GM12891 (cell line): ENCODE data around the gene NUDT14.

Source experiments
- DNase-seq: peaks from one replicate; pipeline ENCODE4 v3.0.0; 2011; ENCODE audit warnings: low spot score; ENCODE audit not compliant: insufficient read length
- FAIRE-seq: peaks from 2 replicates; lab custom pipeline; 2011; peaks lifted over from hg19 to GRCh38; lab: Jason Lieb, UNC
- PAX5 ChIP-seq: IDR thresholded peaks from 2 replicates; pipeline ENCODE4 v1.6.1; 2011; ENCODE audit warnings: low read length, moderate library complexity, mild to moderate bottlenecking; ENCODE audit not compliant: insufficient read depth, severe bottlenecking
- POLR2A ChIP-seq: IDR thresholded peaks from 2 replicates; pipeline ENCODE4 v1.6.1; 2011; ENCODE audit warnings: low read depth, low read length, control low read depth
- POLR2AphosphoS5 ChIP-seq: IDR thresholded peaks from 2 replicates; pipeline ENCODE4 v1.6.1; 2011; ENCODE audit warnings: low read depth, low read length, control low read depth
- POU2F2 ChIP-seq: IDR thresholded peaks from 2 replicates; pipeline ENCODE4 v1.6.1; 2011; ENCODE audit warnings: low read depth, mild to moderate bottlenecking, control low read depth, low read length, moderate library complexity
- SPI1 ChIP-seq: IDR thresholded peaks from 2 replicates; pipeline ENCODE4 v1.6.1; 2011; ENCODE audit warnings: low read depth, low read length, control low read depth
- TAF1 ChIP-seq: IDR thresholded peaks from 2 replicates; pipeline ENCODE4 v1.6.1; 2011; ENCODE audit warnings: low read depth, low read length, control low read depth

NUDT14 gene

GRCh38 chr14:105144026-105144665, 37.0 kb downstream of the NUDT14 start:
- FAIRE-seq (no peak), DNase-seq (no peak)
- TF ChIP-seq SPI1: no peak

DNA sequence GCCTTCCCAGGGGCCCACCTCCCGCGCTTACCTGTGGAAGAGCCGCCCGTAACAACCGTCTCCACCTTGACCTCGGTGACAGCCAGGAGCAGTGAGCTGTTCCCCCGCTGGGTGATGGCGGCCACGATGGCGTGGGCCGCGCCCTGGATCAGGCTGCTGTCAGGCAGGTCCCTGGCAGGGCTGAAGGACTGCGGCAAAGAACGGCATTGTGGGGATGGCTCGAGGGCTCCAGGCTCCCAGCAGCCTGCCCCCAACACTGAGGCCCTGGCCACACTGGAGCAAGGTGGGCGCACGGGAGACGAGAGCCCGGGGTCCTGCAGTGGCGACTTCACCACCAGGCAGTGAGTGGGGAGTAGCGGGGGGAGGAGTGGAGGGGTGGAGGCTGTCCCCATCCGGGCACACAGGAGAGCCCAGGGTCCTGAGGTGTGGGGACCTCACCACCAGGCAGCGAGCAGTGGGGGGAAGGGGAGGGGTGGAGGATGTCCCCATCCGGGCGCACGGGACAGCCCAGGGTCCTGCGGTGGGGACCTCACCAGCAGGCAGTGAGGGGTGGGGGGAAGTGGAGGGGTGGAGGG, 37.6 kb downstream of the NUDT14 start:
- TF ChIP-seq TAF1 (no peak), PAX5 (no peak), POU2F2 (no peak), POLR2A (no peak), POLR2AphosphoS5 (no peak), SPI1 (no peak)
- no peak for FAIRE-seq
- peak; percentile 21 for DNase-seq

DNA sequence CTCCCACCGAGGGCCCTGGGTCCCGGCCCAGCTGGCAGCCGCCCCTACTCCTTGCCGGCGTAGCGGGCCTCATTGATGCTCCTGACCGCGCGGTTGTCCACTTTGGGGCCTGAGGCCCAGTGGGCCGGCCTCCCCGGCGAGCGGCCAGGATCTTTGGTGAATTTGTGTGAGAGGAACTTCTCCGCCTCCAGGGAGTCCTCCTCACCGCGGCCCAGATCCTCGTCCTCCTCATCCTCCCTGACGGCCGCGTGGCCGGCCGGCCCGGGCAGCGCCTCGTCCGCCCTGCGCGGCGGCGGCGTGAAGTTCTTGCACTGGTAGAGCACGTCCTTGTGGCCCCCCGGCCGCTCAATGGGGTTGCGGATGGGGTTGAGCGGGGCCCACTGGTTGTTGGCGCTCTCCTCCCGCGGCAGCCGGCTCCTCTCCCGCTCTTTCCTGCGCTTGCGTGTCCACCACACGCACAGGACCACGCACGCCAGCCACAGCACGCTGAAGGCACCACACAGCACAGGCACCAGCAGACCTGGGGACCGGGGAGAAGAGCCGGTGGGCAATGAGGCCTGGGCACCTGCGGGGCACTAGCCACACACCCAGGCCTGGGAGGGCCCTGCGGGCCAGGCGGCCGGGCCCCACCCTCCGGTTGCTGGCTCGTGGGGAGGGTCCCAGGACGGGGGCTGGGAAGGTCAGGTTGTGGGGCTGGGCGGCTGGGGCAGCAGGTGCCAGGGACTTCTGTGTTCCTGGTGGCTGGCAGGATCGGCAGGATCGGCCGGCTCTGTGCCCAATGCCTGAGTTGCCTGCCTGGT, 38.3 kb downstream of the NUDT14 start:
- FAIRE-seq (no peak), DNase-seq (no peak)
- TF ChIP-seq SPI1 (no peak), TAF1 (no peak), POU2F2 (no peak)

GRCh38 chr14:105141486-105142281, 39.4 kb downstream of the NUDT14 start:
- TF ChIP-seq POU2F2 (no peak), POLR2AphosphoS5 (no peak), TAF1 (no peak), POLR2A (no peak), SPI1 (no peak), PAX5 (no peak)
- FAIRE-seq (no peak), DNase-seq (no peak)

DNA sequence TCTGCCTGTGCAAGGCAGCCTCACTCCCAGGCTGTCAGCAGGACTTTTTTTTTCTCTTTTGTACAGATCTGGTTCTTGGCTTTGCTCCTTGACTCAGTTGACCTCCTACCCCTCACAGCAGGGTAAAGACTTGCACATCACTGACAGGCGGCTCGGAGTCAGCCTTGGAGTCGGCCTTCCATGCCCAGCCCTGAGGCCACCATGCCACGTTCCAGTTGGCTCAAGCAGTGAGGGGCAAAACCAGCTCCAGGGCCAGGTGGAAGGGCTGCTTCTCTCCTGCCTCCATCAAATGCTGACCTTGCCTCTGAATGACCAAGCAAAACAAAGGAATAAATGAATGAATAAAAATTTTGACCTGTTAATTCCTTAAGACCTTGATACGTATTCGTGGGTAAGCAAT, 40.1 kb downstream of the NUDT14 start:
- no peak for DNase-seq
- TF ChIP-seq TAF1 (no peak), POLR2AphosphoS5 (no peak), POLR2A (no peak), SPI1 (no peak), PAX5 (no peak), POU2F2 (no peak)

DNA sequence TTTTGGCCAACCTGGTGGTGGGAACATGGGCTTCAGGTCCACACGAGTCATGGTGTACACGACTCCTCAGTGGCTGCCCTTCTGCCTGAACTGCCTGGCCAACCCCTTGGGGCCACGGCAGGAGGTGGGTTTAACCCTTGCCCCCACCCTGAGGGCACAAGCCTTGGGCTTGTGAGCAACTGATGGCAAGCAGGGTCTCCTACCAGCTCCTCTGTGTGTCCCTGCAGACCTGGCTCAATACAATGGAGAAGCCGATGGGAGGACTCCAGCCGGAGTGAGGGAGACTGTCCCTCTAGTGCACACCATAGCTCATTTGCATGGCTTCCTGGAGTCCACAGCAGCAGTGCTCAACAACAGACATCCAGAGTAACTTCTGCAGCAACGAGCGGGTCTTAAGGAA, 40.5 kb downstream of the NUDT14 start:
- TF ChIP-seq SPI1: no peak
- no peak for TF ChIP-seq PAX5
- TF ChIP-seq POLR2A: no peak
- no peak for TF ChIP-seq POU2F2
- TF ChIP-seq TAF1: no peak
- TF ChIP-seq POLR2AphosphoS5: no peak
- FAIRE-seq (no peak), DNase-seq (no peak)

More for the DNA sequence above, 40.1 kb downstream of the NUDT14 start:
- no peak for FAIRE-seq

- no peak for DNase-seq
- FAIRE-seq: no peak
- no peak for TF ChIP-seq TAF1
- no peak for TF ChIP-seq POU2F2
- TF ChIP-seq POLR2A: no peak
- no peak for TF ChIP-seq SPI1
- TF ChIP-seq POLR2AphosphoS5: no peak
- TF ChIP-seq PAX5: no peak
These were observed 41.3 kb downstream of the NUDT14 start for GRCh38 chr14:105139831-105140239.

DNA sequence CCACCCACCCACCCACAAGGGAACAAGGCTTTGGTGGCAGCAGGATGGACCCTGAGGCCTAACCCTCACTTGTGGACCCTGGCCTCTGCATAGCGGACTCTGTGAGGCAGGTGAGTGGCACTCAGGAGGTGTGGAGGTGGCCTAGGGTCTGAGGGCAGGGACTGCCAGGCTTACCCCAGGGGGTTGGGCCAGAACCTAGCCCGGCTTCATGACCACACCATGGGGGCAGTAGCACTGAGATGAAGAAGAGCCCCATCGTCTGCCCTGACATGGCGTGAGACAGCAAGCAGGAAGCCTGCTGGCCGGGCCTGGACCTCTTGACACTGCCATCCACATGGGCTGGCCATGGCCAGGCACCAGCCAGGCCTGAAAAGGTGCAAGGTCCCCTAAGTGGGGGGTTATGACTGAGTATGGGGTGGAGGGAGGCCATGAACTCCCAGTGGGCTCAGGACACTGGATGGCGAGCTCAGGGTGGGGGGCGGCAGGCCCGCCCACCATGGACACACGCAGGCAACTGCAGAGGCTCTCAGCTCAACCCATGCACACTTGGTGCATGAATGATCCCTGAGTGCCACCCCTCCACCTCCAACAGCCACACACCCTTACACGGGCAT, 41.8 kb downstream of the NUDT14 start:
- no peak for DNase-seq
- TF ChIP-seq PAX5 (no peak), TAF1 (no peak), POLR2AphosphoS5 (no peak), POLR2A (no peak)
- no peak for FAIRE-seq
